C4-2B (cell line): Measurements from ENCODE around the gene OLFML2A.

Experiments used
- H3K27ac ChIP-seq: fragments of 450-650 bp; 2 replicates; pipeline ENCODE4 v1.5.1; 2017
- CTCF ChIP-seq: fragments of 450-650 bp; conservative IDR thresholded peaks from 2 replicates; pipeline ENCODE4 v1.5.1; 2017; ENCODE audit warnings: mild to moderate bottlenecking
- ZFX ChIP-seq: fragments of 450-650 bp; IDR thresholded peaks from 2 replicates; pipeline ENCODE4 v1.6.1; 2017

OLFML2A gene

GRCh38 chr9:124786881-124787573, 10.1 kb downstream of the OLFML2A start:
- TF ChIP-seq ZFX (no peak), CTCF (no peak)

GRCh38 chr9:124788542-124789217, 11.7 kb downstream of the OLFML2A start:
- TF ChIP-seq ZFX: no peak
- no peak for TF ChIP-seq CTCF
- H3K27ac ChIP-seq: no peak overlapping the region

More at GRCh38 chr9:124786881-124787573, 10.1 kb downstream of the OLFML2A start:
- no peak overlapping the region for H3K27ac ChIP-seq

GRCh38 chr9:124789531-124789930, 12.6 kb downstream of the OLFML2A start:
- H3K27ac ChIP-seq: no peak overlapping the region
- TF ChIP-seq CTCF (no peak), ZFX (no peak)

GRCh38 chr9:124790301-124790700, 13.4 kb downstream of the OLFML2A start:
- TF ChIP-seq CTCF (no peak), ZFX (no peak)
- no peak overlapping the region for H3K27ac ChIP-seq

GRCh38 chr9:124790801-124791505, 14.0 kb downstream of the OLFML2A start:
- no peak for TF ChIP-seq ZFX
- TF ChIP-seq CTCF: no peak
- H3K27ac ChIP-seq: no peak overlapping the region

GRCh38 chr9:124792257-124793014, 15.5 kb downstream of the OLFML2A start:
- no peak overlapping the region for H3K27ac ChIP-seq
- TF ChIP-seq ZFX: no peak

GRCh38 chr9:124793015-124793541, 16.1 kb downstream of the OLFML2A start:
- TF ChIP-seq CTCF: no peak
- no peak for TF ChIP-seq ZFX
- H3K27ac ChIP-seq: no peak overlapping the region
